Liver (tissue), 3 donors: Measurements from ENCODE around the gene FGFR3.

Source experiments
- ATF3 ChIP-seq: IDR thresholded peaks from 2 replicates; pipeline ENCODE4 v1.6.1; 2016; ENCODE audit warnings: antibody characterized with exemption
- CTCF ChIP-seq: fragments of 150-350 bp; IDR thresholded peaks from 2 replicates; pipeline ENCODE4 v1.5.1; 2017; ENCODE audit warnings: improper control_type of control experiment, low read depth, low read length; ENCODE audit not compliant: missing input control
- GABPA ChIP-seq, 2 donors: IDR thresholded peaks in 1 of 2; conservative IDR thresholded peaks in 1 of 2; 2 replicates each; pipeline ENCODE4 v1.6.1; 2016; ENCODE audit warnings: antibody characterized with exemption in 2 of 2, mild to moderate bottlenecking in 1 of 2, moderate library complexity in 1 of 2
- NR2F2 ChIP-seq: IDR thresholded peaks from 2 replicates; pipeline ENCODE4 v1.6.1; 2016; ENCODE audit warnings: antibody characterized with exemption
- YY1 ChIP-seq: IDR thresholded peaks from 2 replicates; pipeline ENCODE4 v1.6.1; 2016; ENCODE audit warnings: antibody characterized with exemption, mild to moderate bottlenecking
- donor health status: healthy.
- donor health status: healthy.

GRCh38 chr4:1841887-1842210 lies 48.8 kb downstream of the FGFR3 start:
- TF ChIP-seq CTCF (no peak), NR2F2 (no peak), ATF3 (no peak), GABPA (IDR thresholded peaks at IDR 0.05 in 1 of 2, conservative IDR thresholded peaks at IDR 0.05 in 1 of 2) (no peak), YY1 (no peak)
